ENCODE results near the gene MAPK13. TPM values are rescaled to one million over a fixed set of nuclear protein-coding genes. Genes with fewer than 3 reads are reported as not detected.

MAPK13 gene
- total RNA-seq, 1 donor from 2014 or later, result 1.0 TPM

DNA sequence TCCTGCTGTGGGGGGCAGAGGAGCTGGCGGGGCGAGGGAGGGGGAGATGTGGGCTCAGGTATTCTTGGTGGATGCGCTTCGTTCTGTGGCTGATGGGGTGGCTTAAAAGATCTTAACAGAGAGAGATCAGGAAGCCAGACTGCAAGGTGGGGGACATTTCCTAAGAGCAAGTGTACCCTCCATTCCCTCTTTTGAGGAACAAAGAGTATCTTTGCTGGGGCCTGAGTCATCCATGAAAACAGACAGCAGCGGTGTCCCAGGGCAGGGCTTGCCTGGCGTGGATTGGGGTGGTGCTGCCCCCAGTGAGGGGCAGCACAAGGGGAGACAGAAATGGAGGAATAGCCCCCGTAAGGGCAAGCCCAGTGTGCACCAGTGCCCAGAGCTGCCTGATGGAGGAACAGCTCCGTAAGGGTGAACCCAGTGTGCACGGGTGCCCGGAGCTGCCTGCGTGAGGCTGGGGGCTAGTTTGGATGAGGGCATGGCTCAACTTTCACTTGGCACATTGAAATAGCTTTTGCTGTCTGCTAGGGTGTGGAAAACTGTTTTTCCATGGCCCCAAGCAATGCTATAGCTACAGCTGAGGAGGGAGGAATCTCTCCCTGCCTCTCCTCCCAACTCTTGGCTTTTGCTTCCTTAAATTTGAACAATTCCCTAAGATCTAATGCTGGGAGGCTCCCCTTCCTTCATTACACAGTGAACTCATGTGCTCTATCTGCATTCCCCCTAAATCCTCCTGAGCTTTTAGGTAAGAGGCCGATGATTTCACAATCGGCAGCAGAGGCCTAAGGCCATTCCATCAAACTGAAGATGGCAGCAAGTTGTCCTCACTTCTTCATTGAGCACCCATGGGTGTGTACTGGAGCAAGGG is 12.9 kb downstream of the MAPK13 start:
- DNase-seq (ENCODE audit: low spot score), result no peak
- Mint-ChIP-seq H3K36me3 (ENCODE audit: low read depth) (peaks cover under 1% of the 10 kb centered on the region), H3K4me1 (ENCODE audit: low read depth) (no peaks in the 10 kb centered on the region), H3K9me3 (ENCODE audit: low read depth) (peaks cover under 1% of the 10 kb centered on the region), H3K27ac (ENCODE audit: unreplicated experiment) (no peak overlapping the region), H3K4me3 (ENCODE audit: unreplicated experiment) (no peak overlapping the region), H3K27me3 (ENCODE audit: low read depth) (no peaks in the 10 kb centered on the region)
- TF ChIP-seq, protein P1, sequence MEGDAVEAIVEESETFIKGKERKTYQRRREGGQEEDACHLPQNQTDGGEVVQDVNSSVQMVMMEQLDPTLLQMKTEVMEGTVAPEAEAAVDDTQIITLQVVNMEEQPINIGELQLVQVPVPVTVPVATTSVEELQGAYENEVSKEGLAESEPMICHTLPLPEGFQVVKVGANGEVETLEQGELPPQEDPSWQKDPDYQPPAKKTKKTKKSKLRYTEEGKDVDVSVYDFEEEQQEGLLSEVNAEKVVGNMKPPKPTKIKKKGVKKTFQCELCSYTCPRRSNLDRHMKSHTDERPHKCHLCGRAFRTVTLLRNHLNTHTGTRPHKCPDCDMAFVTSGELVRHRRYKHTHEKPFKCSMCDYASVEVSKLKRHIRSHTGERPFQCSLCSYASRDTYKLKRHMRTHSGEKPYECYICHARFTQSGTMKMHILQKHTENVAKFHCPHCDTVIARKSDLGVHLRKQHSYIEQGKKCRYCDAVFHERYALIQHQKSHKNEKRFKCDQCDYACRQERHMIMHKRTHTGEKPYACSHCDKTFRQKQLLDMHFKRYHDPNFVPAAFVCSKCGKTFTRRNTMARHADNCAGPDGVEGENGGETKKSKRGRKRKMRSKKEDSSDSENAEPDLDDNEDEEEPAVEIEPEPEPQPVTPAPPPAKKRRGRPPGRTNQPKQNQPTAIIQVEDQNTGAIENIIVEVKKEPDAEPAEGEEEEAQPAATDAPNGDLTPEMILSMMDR (IDR thresholded peaks at IDR 0.05), result no peak

DNA sequence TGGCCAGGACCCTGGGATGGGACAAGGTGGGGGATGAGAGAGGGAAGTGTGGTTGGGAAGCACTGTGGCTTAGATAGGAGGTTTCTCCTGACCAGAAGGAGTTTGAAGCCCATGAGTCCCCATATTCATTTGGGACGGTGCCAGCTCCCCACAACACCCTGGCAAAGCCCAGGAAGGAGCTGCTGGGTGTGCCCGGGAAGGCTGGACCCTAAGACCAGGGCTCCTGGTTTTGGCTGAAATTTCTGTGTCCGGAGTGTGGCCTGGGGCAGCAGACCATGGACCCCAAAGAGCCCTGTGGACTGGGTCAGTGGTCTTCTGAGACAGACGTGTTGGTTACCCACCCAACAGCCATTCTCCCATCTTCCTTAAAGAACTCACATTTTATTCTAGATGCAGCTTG is 15.2 kb downstream of the MAPK13 start:
- DNase-seq (ENCODE audit: low spot score), result no peak
- TF ChIP-seq, protein P1 (IDR thresholded peaks at IDR 0.05), result no peak
- no peaks in the 10 kb centered on the region for H3K4me1 Mint-ChIP-seq (ENCODE audit: low read depth)
- no peak overlapping the region for H3K27ac Mint-ChIP-seq (ENCODE audit: unreplicated experiment)
- no peaks in the 10 kb centered on the region for H3K27me3 Mint-ChIP-seq (ENCODE audit: low read depth)
- peaks cover 6% of the 10 kb centered on the region for H3K9me3 Mint-ChIP-seq (ENCODE audit: low read depth)
- H3K4me3 Mint-ChIP-seq (ENCODE audit: unreplicated experiment), result no peak overlapping the region
- H3K36me3 Mint-ChIP-seq (ENCODE audit: low read depth), result peaks cover 3% of the 10 kb centered on the region

DNA sequence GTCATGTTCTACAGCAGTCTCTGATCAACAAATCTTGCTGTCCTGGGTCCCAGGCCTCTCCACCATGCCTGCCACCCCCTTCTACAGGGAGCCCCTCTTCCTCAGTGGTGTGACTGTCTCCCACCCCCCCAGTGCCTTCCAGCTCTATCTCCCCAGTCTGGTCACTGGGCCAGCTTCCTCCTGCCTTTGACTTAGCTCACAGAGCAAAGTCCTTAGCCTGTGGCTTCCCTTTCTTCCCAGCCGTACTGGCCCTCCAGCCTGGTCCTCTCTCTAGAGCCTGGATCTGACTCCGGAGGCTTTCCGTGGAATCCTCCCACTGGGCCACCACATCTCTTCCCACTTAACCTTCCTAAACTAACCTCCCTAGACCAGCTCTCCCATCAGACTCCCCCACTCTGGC is 17.0 kb downstream of the MAPK13 start:
- no peaks in the 10 kb centered on the region for H3K4me1 Mint-ChIP-seq (ENCODE audit: low read depth)
- TF ChIP-seq, protein P1 (IDR thresholded peaks at IDR 0.05), result no peak
- no peak overlapping the region for H3K4me3 Mint-ChIP-seq (ENCODE audit: unreplicated experiment)
- no peaks in the 10 kb centered on the region for H3K27me3 Mint-ChIP-seq (ENCODE audit: low read depth)
- DNase-seq (ENCODE audit: low spot score), result no peak
- H3K9me3 Mint-ChIP-seq (ENCODE audit: low read depth), result peaks cover 6% of the 10 kb centered on the region
- no peak overlapping the region for H3K27ac Mint-ChIP-seq (ENCODE audit: unreplicated experiment)
- H3K36me3 Mint-ChIP-seq (ENCODE audit: low read depth), result peaks cover 3% of the 10 kb centered on the region

DNA sequence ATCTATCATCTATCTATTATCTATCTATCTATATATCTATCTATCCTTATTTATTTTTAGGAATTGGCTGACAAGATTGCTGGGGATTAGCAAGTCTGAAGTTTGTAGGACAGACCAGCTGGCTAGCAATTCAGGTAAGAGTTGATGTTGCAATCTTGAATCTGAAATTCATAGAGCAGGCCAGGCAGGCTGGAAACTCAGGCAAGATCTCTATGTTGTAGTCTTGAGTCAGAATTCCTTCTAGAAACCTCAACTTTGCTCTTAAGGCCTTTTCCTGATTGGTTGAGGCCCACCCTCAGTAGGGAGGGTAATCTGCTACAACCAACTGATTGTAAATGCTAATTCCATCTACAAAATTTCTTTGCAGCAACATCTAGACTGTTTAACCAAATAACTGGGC is 19.2 kb downstream of the MAPK13 start:
- peaks cover 14% of the 10 kb centered on the region for H3K9me3 Mint-ChIP-seq (ENCODE audit: low read depth)
- TF ChIP-seq, protein P1 (IDR thresholded peaks at IDR 0.05), result no peak
- H3K4me1 Mint-ChIP-seq (ENCODE audit: low read depth), result no peaks in the 10 kb centered on the region

DNA sequence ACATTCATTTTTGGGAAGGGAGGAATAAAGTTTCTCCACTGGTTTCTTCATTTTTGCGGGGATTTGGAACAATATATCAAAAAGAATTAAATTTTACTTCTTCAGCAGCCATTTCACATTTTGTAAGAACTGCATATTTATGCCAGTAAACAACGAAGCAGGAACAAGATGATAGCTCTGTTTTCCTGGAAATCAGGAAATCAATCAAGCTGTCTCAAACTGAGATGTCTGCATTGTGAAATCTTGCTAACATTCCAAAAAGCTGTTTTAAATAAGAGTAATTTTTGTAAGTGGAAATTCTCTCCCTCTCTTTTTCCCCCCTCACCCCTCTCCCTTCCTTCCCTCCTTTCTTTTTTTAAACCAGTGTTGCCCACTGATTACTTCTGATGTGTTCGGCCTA is 20.0 kb downstream of the MAPK13 start:
- Mint-ChIP-seq H3K4me3 (ENCODE audit: unreplicated experiment) (no peak overlapping the region), H3K27me3 (ENCODE audit: low read depth) (peaks cover 2% of the 10 kb centered on the region), H3K4me1 (ENCODE audit: low read depth) (no peaks in the 10 kb centered on the region), H3K9me3 (ENCODE audit: low read depth) (peaks cover 20% of the 10 kb centered on the region), H3K27ac (ENCODE audit: unreplicated experiment) (no peak overlapping the region), H3K36me3 (ENCODE audit: low read depth) (peaks cover 10% of the 10 kb centered on the region)
- no peak for DNase-seq (ENCODE audit: low spot score)
- TF ChIP-seq, protein P1 (IDR thresholded peaks at IDR 0.05), result no peak

More for the DNA sequence above, 19.2 kb downstream of the MAPK13 start:
- no peak for DNase-seq (ENCODE audit: low spot score)
- peaks cover 2% of the 10 kb centered on the region for H3K27me3 Mint-ChIP-seq (ENCODE audit: low read depth)
- no peak overlapping the region for H3K4me3 Mint-ChIP-seq (ENCODE audit: unreplicated experiment)
- peaks cover 9% of the 10 kb centered on the region for H3K36me3 Mint-ChIP-seq (ENCODE audit: low read depth)
- H3K27ac Mint-ChIP-seq (ENCODE audit: unreplicated experiment), result no peak overlapping the region

All from chondrocyte (in vitro differentiated cells).